Progenitor cell of endocrine pancreas (in vitro differentiated cells): Measurements from ENCODE around the gene NBAS. TPM values are rescaled to one million over a fixed set of nuclear protein-coding genes. Genes with fewer than 3 reads are reported as not detected.
A peak's percentile ranks its signal among the peaks of the same experiment; 100 is the strongest.
"Not testable (repeated sequence)": the region's sequence is repeated elsewhere in the genome, so short reads cannot be mapped to it uniquely, and the experiment has no call there.

Experiments
- DNase-seq: peaks from one replicate; pipeline ENCODE4 v3.0.0; 2021; ENCODE audit warnings: low spot score; ENCODE audit not compliant: unreplicated experiment
- H3K27ac Mint-ChIP-seq: 2 replicates; pipeline ENCODE4 v1.8.0; 2021; ENCODE audit warnings: mild to moderate bottlenecking, moderate library complexity, mixed read lengths
- H3K27me3 Mint-ChIP-seq: 2 replicates; pipeline ENCODE4 v1.8.0; 2021; ENCODE audit warnings: mixed read lengths
- H3K36me3 Mint-ChIP-seq: 2 replicates; pipeline ENCODE4 v1.8.0; 2022; ENCODE audit warnings: mixed read lengths; ENCODE audit not compliant: insufficient read depth
- H3K4me1 Mint-ChIP-seq: 2 replicates; pipeline ENCODE4 v1.8.0; 2021; ENCODE audit warnings: low read depth, mixed read lengths
- H3K4me3 Mint-ChIP-seq: 2 replicates; pipeline ENCODE4 v1.8.0; 2021; ENCODE audit warnings: low read depth, mild to moderate bottlenecking, moderate library complexity, mixed read lengths
- H3K9me3 Mint-ChIP-seq: 2 replicates; pipeline ENCODE4 v1.8.0; 2021; ENCODE audit warnings: low read depth, mixed read lengths
- CTCF ChIP-seq: fragments of 200-600 bp; sonication (generic); IDR thresholded peaks from one replicate; pipeline ENCODE4 v1.5.0; 2021; ENCODE audit warnings: antibody characterized with exemption, mild to moderate bottlenecking; ENCODE audit not compliant: unreplicated experiment
- total RNA-seq: library from RNA; stranded (reverse); gene quantifications from 2 replicates; pipeline ENCODE4 v1.2.1, GENCODE V29; 2021

Gene NBAS
- total RNA-seq, 1 donor from 2014 or later = 63.0 TPM

DNA sequence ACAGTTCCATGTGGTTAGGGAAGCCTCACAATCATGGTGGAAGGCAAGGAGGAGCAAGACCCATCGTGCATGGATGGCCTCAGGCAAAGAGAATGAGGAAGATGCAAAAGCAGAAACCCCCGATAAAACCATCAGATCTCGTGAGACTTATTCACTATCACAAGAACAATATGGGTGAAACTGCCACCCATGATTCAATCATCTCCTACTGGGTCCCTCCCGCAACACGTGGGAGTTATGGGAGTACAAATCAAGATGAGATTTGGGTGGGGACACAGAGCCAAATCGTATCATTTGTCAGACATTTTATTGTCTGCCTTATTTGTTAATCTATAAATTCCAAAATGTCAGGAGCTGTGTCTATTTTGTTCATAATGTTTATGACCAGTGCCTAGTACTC lies 17.6 kb downstream of the NBAS start:
- H3K9me3 Mint-ChIP-seq = peaks cover 6% of the 10 kb centered on the region
- peak overlapping the region; percentile 70 for H3K27ac Mint-ChIP-seq
- TF ChIP-seq CTCF = no peak
- DNase-seq = no peak
- H3K4me3 Mint-ChIP-seq = no peak overlapping the region
- peaks cover 4% of the 10 kb centered on the region for H3K4me1 Mint-ChIP-seq
- H3K36me3 Mint-ChIP-seq = peaks cover 21% of the 10 kb centered on the region
- no peaks in the 10 kb centered on the region for H3K27me3 Mint-ChIP-seq

GRCh38 chr2:15543053-15543452 lies 18.1 kb downstream of the NBAS start:
- H3K27ac Mint-ChIP-seq = peak overlapping the region; percentile 70
- TF ChIP-seq CTCF = no peak
- H3K4me3 Mint-ChIP-seq = no peak overlapping the region
- no peak for DNase-seq
- H3K9me3 Mint-ChIP-seq = peaks cover 6% of the 10 kb centered on the region
- peaks cover 20% of the 10 kb centered on the region for H3K36me3 Mint-ChIP-seq
- H3K4me1 Mint-ChIP-seq = peaks cover 4% of the 10 kb centered on the region
- H3K27me3 Mint-ChIP-seq = no peaks in the 10 kb centered on the region

GRCh38 chr2:15542269-15542668 lies 18.9 kb downstream of the NBAS start:
- H3K4me3 Mint-ChIP-seq, H3K9me3 Mint-ChIP-seq, H3K27me3 Mint-ChIP-seq, H3K27ac Mint-ChIP-seq, DNase-seq, H3K4me1 Mint-ChIP-seq: not testable (repeated sequence)
- peaks cover 22% of the 10 kb centered on the region for H3K36me3 Mint-ChIP-seq

GRCh38 chr2:15540523-15540922 lies 20.6 kb downstream of the NBAS start:
- H3K4me1 Mint-ChIP-seq, H3K4me3 Mint-ChIP-seq, H3K9me3 Mint-ChIP-seq, DNase-seq, H3K27me3 Mint-ChIP-seq: not testable (repeated sequence)
- H3K27ac Mint-ChIP-seq = peak overlapping the region; percentile 0
- H3K36me3 Mint-ChIP-seq = peaks cover 23% of the 10 kb centered on the region

- peaks cover 6% of the 10 kb centered on the region for H3K9me3 Mint-ChIP-seq
- peaks cover 22% of the 10 kb centered on the region for H3K36me3 Mint-ChIP-seq
- no peak for TF ChIP-seq CTCF
- no peak overlapping the region for H3K4me3 Mint-ChIP-seq
- H3K27ac Mint-ChIP-seq = no peak overlapping the region
- no peak for DNase-seq
- peaks cover 4% of the 10 kb centered on the region for H3K4me1 Mint-ChIP-seq
- H3K27me3 Mint-ChIP-seq = no peaks in the 10 kb centered on the region
Measured at GRCh38 chr2:15539999-15540398, 21.1 kb downstream of the NBAS start.

DNA sequence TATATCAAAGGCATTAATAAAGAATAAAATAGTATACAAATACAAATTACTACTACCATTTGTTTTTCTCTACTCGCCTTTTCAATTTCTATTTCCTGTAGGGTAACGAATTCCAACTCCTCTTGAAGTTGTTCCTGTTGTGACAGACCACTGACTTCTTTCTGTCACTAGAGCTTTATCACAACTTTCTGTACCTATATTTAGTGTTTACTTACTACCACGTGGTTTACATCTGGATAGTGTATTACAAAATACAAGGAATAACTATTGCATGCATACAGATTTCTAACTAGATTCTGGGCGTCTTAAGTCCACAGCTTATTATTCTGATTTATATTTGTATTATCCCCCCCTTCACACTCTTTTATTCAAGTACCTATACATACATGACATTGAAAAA lies 22.3 kb downstream of the NBAS start:
- DNase-seq = no peak
- Mint-ChIP-seq H3K4me3 (no peak overlapping the region), H3K27me3 (no peaks in the 10 kb centered on the region), H3K36me3 (peaks cover 22% of the 10 kb centered on the region), H3K27ac (no peak overlapping the region), H3K4me1 (peaks cover 4% of the 10 kb centered on the region), H3K9me3 (peaks cover 6% of the 10 kb centered on the region)
- no peak for TF ChIP-seq CTCF
